HG03139 (cell line): ENCODE measurements around the gene VOPP1.

Experiments used
- ATAC-seq: cut with Tn5 transposase; IDR thresholded peaks from one replicate; pipeline ENCODE4 v1.9.1; 2021; ENCODE audit not compliant: unreplicated experiment

VOPP1 gene

DNA sequence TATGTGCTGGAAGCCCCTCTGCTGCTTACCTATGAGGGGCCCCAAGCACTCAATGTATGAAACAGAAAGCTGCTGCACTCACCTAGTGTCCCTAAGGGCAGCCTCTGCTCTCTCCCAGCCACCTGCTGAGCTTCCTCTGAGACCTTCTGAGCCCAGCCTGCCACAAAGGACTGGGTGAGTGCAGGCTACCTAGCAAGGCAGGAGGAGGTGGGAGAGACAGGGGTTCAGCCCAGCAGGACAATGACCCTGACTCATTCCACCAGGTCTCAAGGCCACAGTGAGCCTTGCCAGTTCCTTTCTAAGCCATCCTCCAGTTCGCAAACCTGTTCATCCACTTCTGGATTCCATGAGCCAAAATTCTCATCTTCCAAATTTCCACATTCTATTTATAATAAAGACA lies 16.3 kb downstream of the VOPP1 start:
- ATAC-seq, result no peak

- no peak for ATAC-seq
Measured at GRCh38 chr7:55555160-55555559, 17.1 kb downstream of the VOPP1 start.

DNA sequence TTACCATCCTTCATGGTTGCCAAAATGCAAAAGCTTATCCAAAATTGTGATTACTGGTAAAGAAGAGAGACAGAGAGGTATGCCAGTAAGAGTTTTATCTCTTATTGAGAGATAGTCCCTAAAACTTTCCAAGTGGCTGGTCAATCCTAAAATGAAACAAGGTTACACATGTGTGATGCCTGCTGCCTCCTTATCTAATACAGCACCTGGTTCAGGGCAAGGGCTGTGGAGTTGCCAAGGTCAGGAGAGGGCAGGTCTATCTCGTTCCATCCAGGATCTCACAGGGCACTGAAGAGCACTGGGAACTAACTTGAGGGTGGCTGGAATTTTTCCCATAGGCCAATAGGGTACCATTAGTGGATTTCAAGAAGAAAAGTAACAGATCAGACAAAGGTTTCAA lies 18.3 kb downstream of the VOPP1 start:
- ATAC-seq, result no peak

GRCh38 chr7:55553024-55553345 lies 19.3 kb downstream of the VOPP1 start:
- no peak for ATAC-seq

DNA sequence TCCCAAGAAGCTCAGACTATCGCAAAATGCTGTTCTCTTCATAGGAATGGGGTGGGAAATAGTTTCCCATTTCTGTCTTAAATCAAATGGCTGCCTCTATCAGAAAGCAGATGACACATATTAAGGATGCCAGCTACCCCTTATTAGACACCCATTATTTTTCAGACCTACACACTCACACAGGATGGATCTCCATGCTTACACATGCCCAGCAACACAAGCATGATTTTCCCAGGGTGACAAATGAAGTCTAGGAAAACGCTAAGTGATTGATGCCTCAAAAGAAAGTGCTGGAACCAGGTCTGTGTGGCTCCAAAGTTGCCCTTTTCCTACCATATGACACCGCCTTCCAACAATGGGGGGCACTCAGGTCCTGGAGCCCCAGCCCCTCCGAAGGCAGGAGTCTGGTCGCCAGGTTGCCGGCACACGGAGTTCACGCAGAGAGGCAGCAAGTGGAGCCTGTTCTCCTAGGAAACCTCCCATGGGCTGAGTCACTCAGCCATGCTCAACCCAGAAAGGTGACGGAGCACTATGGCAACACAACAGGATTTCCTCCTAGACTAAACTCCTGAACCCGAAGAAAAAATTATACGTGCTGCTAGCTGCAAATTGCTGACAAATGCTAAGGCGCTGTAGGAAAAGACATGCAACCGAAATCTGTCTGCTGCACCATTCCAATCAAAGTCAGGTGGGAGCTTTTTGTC lies 19.8 kb downstream of the VOPP1 start:
- no peak for ATAC-seq

- ATAC-seq, result no peak
Measured at GRCh38 chr7:55550841-55551537, 21.3 kb downstream of the VOPP1 start.

GRCh38 chr7:55550010-55550663 lies 22.2 kb downstream of the VOPP1 start:
- no peak for ATAC-seq

DNA sequence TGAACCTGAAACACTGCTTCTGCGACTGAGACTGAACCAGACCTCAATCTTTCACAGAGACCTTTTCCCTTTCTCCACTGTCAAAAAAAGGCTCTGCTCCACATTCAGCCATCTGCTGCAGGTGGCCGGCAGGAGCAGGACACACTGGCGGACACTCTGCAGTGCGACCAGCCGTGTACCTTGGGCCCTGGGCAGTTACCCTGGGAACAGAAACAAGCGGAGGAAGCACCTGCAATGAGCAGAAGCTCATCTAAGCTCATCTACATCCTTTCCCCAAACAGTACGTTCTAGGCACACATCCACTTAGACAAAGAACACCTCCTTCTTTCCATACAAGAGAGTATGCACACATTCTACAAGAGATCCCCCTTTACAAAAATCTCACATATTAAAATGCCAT lies 22.8 kb downstream of the VOPP1 start:
- peak; percentile 37 for ATAC-seq

- ATAC-seq, result peak; percentile 26
Measured at GRCh38 chr7:55548295-55548731, 24.0 kb downstream of the VOPP1 start.

- no peak for ATAC-seq
Measured at GRCh38 chr7:55546814-55547213, 25.5 kb downstream of the VOPP1 start.

DNA sequence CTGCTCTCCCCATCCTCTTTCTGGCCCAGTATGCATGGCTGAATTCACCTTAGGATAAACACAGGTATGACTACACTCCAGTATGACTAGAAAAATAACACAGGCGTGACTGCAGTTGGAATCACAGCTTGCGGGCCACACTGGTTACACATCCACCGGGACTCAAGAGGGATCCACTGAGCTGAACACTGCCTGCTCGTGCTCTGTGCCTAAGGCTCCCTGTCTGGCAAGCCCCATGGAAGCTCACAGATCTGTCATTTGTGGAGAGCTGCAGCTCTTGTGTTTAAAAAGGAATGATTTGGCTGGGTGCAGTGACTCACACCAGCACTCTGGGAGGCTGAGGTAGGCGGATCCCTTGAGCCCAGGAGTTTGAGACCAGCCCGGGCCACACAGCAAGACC lies 26.8 kb downstream of the VOPP1 start:
- no peak for ATAC-seq

GRCh38 chr7:55540226-55540858 lies 32.0 kb downstream of the VOPP1 start:
- ATAC-seq, result no peak

GRCh38 chr7:55539380-55539779 lies 32.9 kb downstream of the VOPP1 start:
- ATAC-seq, result no peak

- ATAC-seq, result no peak
Measured at GRCh38 chr7:55538538-55538937, 33.8 kb downstream of the VOPP1 start.

DNA sequence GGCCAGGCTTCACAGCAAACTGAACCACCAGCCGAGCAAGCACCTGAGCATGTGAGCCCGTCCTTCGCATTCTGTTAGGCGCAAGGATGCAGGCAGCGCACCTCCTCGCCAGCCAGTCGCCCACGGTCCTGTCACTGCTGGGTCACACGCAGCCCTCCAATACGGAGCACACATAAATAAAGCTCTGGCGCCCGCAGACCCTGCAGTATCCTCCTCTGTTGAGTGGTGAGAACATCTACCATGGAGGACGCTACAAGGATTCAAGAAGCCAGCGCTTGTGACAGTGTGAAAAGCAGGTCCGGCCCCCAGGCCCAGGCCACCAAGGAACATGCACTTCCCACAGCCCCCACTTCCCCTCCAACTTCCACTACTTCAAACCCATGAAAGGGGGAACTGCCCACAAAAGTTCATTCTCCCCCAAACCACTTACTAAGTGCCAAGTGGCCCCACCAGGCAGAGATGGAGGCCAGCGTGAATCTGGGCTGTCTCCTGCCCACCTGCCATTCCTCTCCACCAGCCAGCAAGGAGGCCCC lies 34.8 kb downstream of the VOPP1 start:
- ATAC-seq, result no peak

DNA sequence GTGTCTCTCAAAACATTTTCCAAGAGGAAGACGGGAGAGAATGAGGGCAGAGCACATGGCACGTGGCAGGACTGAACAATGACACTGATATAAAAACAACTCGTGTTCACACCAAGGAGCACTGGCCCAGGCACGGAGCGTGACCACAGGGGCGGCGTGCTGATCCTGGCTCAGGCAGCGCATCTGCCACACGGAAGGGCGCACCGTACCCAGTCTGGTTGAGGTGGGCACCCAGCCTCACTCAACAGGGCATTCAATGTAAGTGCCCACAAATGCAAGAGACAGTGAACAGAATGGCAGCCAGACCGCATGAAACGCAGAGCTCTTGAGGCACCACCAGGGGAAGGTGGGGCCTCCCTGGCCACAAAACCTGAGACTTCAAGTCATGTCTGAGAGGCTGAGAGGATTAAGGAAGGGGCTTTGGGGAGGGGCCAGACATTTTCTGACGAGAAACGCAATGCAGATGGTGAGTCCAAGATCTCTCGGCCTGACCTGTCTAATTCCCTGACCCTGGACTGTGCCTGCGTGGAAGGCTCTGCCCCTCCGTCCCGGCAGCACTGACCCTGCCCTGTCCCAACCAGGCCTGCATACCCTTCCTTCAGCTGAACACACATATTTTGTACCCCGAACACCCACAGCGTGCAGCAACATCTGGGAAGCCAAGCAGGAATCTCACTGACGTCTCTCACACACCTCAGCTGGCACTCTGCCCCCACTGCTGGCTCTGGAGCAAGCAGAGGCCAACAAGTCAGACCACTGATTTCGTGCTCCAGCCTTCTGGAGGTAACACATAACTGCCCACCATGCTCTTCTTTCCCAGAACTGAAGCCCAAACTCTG lies 35.5 kb downstream of the VOPP1 start:
- no peak for ATAC-seq

DNA sequence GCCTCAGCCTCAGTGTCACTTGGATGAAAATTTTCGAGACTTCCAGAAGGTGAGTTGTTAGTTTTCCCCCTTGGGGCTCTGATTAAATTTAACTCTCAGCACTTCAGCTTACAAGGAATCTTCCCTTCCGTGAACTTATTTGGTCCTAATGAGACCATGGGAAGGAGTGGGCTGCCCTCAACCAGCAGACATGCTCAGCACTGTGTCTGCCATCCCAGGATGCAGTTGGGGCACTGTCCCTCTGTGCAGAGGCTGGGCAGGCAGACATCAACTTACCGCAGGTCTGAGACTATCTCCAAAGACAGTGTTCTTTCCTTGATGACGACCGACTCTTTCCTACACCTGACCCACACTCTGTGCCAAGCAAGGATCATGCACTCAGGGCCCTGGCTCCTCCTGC lies 36.7 kb downstream of the VOPP1 start:
- ATAC-seq, result no peak

GRCh38 chr7:55534916-55535590 lies 37.2 kb downstream of the VOPP1 start:
- no peak for ATAC-seq

DNA sequence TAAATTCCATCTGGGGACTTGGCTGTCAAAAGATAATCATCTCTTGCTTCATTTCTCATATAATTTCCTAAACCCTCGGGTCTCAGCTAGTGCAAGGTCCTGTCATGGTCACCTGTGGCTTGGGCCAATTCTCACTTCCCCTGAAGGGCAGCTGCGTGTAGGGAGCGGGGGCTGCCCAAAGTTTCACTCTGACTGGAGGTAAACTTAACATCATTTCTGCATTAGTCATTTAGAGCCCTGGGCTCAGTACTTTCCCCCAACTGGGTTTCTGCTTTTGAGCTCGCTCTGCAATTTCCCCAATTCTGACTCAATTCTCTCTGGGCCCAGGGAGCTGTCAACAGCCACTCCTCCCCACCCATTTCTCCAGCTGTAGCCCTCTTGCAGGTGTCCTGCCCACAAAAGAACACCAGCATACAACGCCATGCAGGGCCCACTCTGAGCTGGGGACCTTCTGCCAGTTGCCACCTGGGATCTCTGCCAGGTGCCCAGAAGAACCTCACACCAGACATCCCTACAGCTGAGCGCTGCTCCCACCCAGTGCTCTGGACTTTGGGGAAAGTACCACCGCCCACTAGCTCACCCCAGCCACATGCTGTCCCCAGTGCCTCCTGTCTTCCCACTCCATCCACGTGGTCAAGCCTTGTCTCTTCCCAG lies 37.9 kb downstream of the VOPP1 start:
- ATAC-seq, result peak; percentile 66

DNA sequence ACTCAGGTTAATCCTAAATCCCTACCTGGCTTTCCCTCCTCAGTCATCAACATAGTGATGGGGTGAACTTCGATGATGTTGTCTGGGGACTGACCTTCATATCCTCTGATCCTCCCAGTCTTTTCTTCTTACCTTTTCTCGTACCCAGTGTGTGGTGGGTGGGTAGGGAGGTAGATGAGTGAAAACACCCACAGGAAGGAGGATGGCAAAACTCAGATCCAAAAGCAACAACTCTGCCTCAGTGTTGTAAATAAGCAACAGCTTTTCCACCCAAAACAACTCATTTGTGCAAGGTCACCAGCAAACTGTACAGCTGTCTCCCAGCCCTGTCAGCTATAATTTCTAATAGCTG lies 38.6 kb downstream of the VOPP1 start:
- ATAC-seq, result no peak
